HepG2 (cell line): ENCODE data around the gene PPDPF. TPM values are rescaled to one million over a fixed set of nuclear protein-coding genes. Genes with fewer than 3 reads are reported as not detected.

ENCODE experiments used
- ATAC-seq: fragments of 200-7000 bp; cut with Tn5 transposase; 3 replicates; pipeline ENCODE4 v1.9.1; 2020; ENCODE audit warnings: mild to moderate bottlenecking, moderate library complexity
- BruUV-seq: library from RNA; stranded (reverse); fragments of 400-500 nt; replicated peaks from 2 replicates; lab custom pipeline; 2021; lab: Mats Ljungman, UMichigan
- CTCF ChIA-PET: fragments of 300-600 bp; formaldehyde crosslinking; extraction: SDS; loops from one replicate; lab custom pipeline; 2021; ENCODE audit warnings: low total read pairs, inconsistent platforms, low intra/inter-chr PET ratio; lab: Yijun Ruan, JAX
- POLR2A ChIA-PET: fragments of 350-600 bp; sonication (Branson Sonifier 250); formaldehyde crosslinking; loops from one replicate; lab custom pipeline; 2020; ENCODE audit warnings: antibody characterized with exemption, inconsistent platforms; lab: Yijun Ruan, JAX
- DNase-seq: peaks from one replicate; pipeline ENCODE4 v3.0.0-alpha.2; 2015; ENCODE audit warnings: low spot score
- FAIRE-seq: peaks from 3 replicates; lab custom pipeline; 2011; peaks lifted over from hg19 to GRCh38; lab: Jason Lieb, UNC
- H2AFZ ChIP-seq: one replicate; pipeline ENCODE4 v1.6.1; 2011; ENCODE audit warnings: low read length, inconsistent platforms
- H3K27ac ChIP-seq: fragments of 300-600 bp; 3 replicates; pipeline ENCODE4 v1.8.0; 2011; ENCODE audit warnings: mixed run types, mild to moderate bottlenecking, mixed read lengths, low read length, inconsistent platforms; ENCODE audit not compliant: insufficient read depth; ENCODE audit errors: extremely low read length
- H3K27me3 ChIP-seq, 2 experiments: fragments of 200-600 bp in 1 of 2; 2 replicates in 1 of 2; 3 replicates in 1 of 2; pipeline versions ENCODE4 v1.6.0 to v1.8.0; 2011; ENCODE audit warnings: low read length in 2 of 2, mild to moderate bottlenecking in 2 of 2, moderate library complexity in 2 of 2, inconsistent platforms in 1 of 2; ENCODE audit not compliant: insufficient read depth in 2 of 2, control insufficient read depth in 1 of 2
- H3K36me3 ChIP-seq, 2 experiments: fragments of 200-600 bp in 1 of 2; replicated peaks in 1 of 2; 2 replicates in 1 of 2; 3 replicates in 1 of 2; pipeline versions ENCODE4 v1.5.1 to v1.8.0; 2011; ENCODE audit warnings: low read length in 2 of 2, inconsistent platforms in 1 of 2; ENCODE audit not compliant: insufficient read depth in 2 of 2, control insufficient read depth in 1 of 2
- H3K4me1 ChIP-seq: 2 replicates; pipeline ENCODE4 v1.5.1; 2012; ENCODE audit warnings: low read length, inconsistent platforms; ENCODE audit not compliant: insufficient read depth
- H3K4me2 ChIP-seq: 2 replicates; pipeline ENCODE4 v1.6.0; 2011; ENCODE audit warnings: low read depth, low read length, inconsistent platforms
- H3K4me3 ChIP-seq, 3 experiments: fragments of 200-600 bp in 1 of 3; sonication (generic), shearing (Covaris generic) in 1 of 3; replicated peaks in 1 of 3; 2 replicates each; pipeline ENCODE4 v1.5.1; 2011 to 2016; ENCODE audit warnings: low read length in 3 of 3, inconsistent platforms in 2 of 3, low read depth in 2 of 3, mild to moderate bottlenecking in 2 of 3, control low read depth in 1 of 3, mixed read lengths in 1 of 3; ENCODE audit not compliant: insufficient read depth in 1 of 3
- H3K79me2 ChIP-seq: one replicate; pipeline ENCODE4 v1.6.1; 2011; ENCODE audit warnings: low read length, inconsistent platforms; ENCODE audit not compliant: insufficient read depth
- H3K9ac ChIP-seq: 2 replicates; pipeline ENCODE4 v1.6.0; 2011; ENCODE audit warnings: mild to moderate bottlenecking, low read depth, low read length, inconsistent platforms; ENCODE audit not compliant: insufficient read depth
- H3K9me3 ChIP-seq: 2 replicates; pipeline ENCODE4 v1.5.1; 2012; ENCODE audit warnings: mild to moderate bottlenecking, low read length
- H4K20me1 ChIP-seq: 2 replicates; pipeline ENCODE4 v1.6.0; 2011; ENCODE audit warnings: inconsistent platforms, mild to moderate bottlenecking, low read length, moderate library complexity; ENCODE audit not compliant: insufficient read depth
- BHLHE40 ChIP-seq: IDR thresholded peaks from 2 replicates; pipeline ENCODE4 v1.6.1; 2011; ENCODE audit warnings: low read length, improper control_type of control experiment
- CENPT ChIP-seq: sonication (generic); formaldehyde crosslinking; IDR thresholded peaks from 2 replicates; pipeline ENCODE4 v1.8.0; 2022; ENCODE audit warnings: low read depth, mild to moderate bottlenecking, moderate library complexity, missing genetic modification reagents
- HDAC2 ChIP-seq: sonication (generic); formaldehyde crosslinking; IDR thresholded peaks from 2 replicates; pipeline ENCODE4 v1.4.0; 2020; ENCODE audit warnings: missing genetic modification reagents
- HES4 ChIP-seq: sonication (generic); formaldehyde crosslinking; IDR thresholded peaks from 2 replicates; pipeline ENCODE4 v1.9.0; 2021; ENCODE audit warnings: mild to moderate bottlenecking, missing genetic modification reagents, borderline replicate concordance
- HNRNPK ChIP-seq: fragments of 200-400 bp; formaldehyde crosslinking; IDR thresholded peaks from 2 replicates; pipeline ENCODE4 v1.6.1; 2018; ENCODE audit warnings: low read length, low read depth, moderate library complexity, mild to moderate bottlenecking; ENCODE audit not compliant: poor library complexity, severe bottlenecking
- HNRNPLL ChIP-seq: fragments of 200-400 bp; formaldehyde crosslinking; IDR thresholded peaks from 2 replicates; pipeline ENCODE4 v1.6.1; 2017; ENCODE audit warnings: mild to moderate bottlenecking, low read depth, low read length; ENCODE audit not compliant: poor library complexity, severe bottlenecking
- LCORL ChIP-seq, 2 experiments: fragments of 450-650 bp in 1 of 2; sonication (generic) in 1 of 2; formaldehyde crosslinking in 1 of 2; IDR thresholded peaks; 2 replicates each; pipeline versions ENCODE4 v1.5.0 to v1.6.1; 2017 to 2020; ENCODE audit warnings: antibody characterized with exemption in 1 of 2, missing genetic modification reagents in 1 of 2
- REPIN1 ChIP-seq: sonication (generic); formaldehyde crosslinking; IDR thresholded peaks from 2 replicates; pipeline ENCODE4 v1.8.0; 2022; ENCODE audit warnings: missing genetic modification reagents, low read depth, mild to moderate bottlenecking, borderline replicate concordance
- ZBTB40 ChIP-seq, 2 experiments: fragments of 450-650 bp in 1 of 2; sonication (generic) in 1 of 2; formaldehyde crosslinking in 1 of 2; IDR thresholded peaks; 2 replicates each; pipeline versions ENCODE4 v1.6.1 to v1.8.0; 2016 to 2022; ENCODE audit warnings: antibody characterized with exemption in 1 of 2, mild to moderate bottlenecking in 1 of 2, missing genetic modification reagents in 1 of 2
- ZFAT ChIP-seq: sonication (generic); formaldehyde crosslinking; conservative IDR thresholded peaks from 2 replicates; pipeline ENCODE4 v1.8.1; 2023; ENCODE audit warnings: missing genetic modification reagents, inconsistent platforms
- ZNF431 ChIP-seq: sonication (generic); formaldehyde crosslinking; IDR thresholded peaks from 2 replicates; pipeline ENCODE4 v1.9.0; 2022; ENCODE audit warnings: missing genetic modification reagents, low read depth, mild to moderate bottlenecking, borderline replicate concordance
- ZNF691 ChIP-seq: sonication (generic); formaldehyde crosslinking; IDR thresholded peaks from 2 replicates; pipeline ENCODE4 v1.4.0; 2020; ENCODE audit warnings: missing genetic modification reagents, low read depth, mild to moderate bottlenecking, borderline replicate concordance
- ZNF776 ChIP-seq: sonication (generic); formaldehyde crosslinking; IDR thresholded peaks from 2 replicates; pipeline ENCODE4 v1.4.0; 2020; ENCODE audit warnings: mild to moderate bottlenecking, missing genetic modification reagents
- ZNF777 ChIP-seq: sonication (generic); formaldehyde crosslinking; IDR thresholded peaks from 2 replicates; pipeline ENCODE4 v1.4.0; 2020; ENCODE audit warnings: missing genetic modification reagents
- WGBS: methylation state at CpG from one replicate; pipeline ENCODE4 v1.1.6; 2017; ENCODE audit warnings: low lambda C conversion rate; 5-methylcytosine and 5-hydroxymethylcytosine counted together
- in situ Hi-C: cut with HindIII; loops from 2 replicates; pipeline ENCODE4 v1.10.0; 2017; ENCODE audit warnings: low pct_unique_long_range_greater_than_20kb; ENCODE audit not compliant: extremely low pct_ligation_motif_present
- intact Hi-C: fragments of 100-400 bp; cut with micrococcal nuclease; formaldehyde crosslinking; loops from one replicate; pipeline ENCODE4 v1.10.0; 2022; ENCODE audit not compliant: unreplicated experiment
- polyA plus RNA-seq, 8 experiments: library from polyadenylated mRNA; depleted of rRNA in 3 of 8; stranded (reverse) in 7 of 8; unstranded in 1 of 8; fragments of >200 nt; fragmentation: Illumina TruSeq in 4 of 8; extraction: Trizol in 4 of 8; gene quantifications; 2 replicates each; pipeline versions ENCODE4 v1.2.1 to v1.2.3, GENCODE V29; 2011 to 2016; ENCODE audit warnings: low read depth in 4 of 8, missing spikeins in 1 of 8, mixed read lengths in 1 of 8; ENCODE audit not compliant: insufficient read depth in 1 of 8
- total RNA-seq, 5 experiments: library from RNA; depleted of rRNA; stranded (reverse); fragments of >200 nt; fragmentation: Illumina TruSeq; extraction: Trizol; gene quantifications; 2 replicates each; pipeline ENCODE4 v1.2.3, GENCODE V29; 2016; ENCODE audit warnings: low read depth in 1 of 5

The PPDPF gene
- total and polyA plus RNA-seq, 2 of the 13 experiments (the other 11 are each of a cell fraction or from before 2014, with no cell fraction given): 1.8 to 7.0 TPM

DNA sequence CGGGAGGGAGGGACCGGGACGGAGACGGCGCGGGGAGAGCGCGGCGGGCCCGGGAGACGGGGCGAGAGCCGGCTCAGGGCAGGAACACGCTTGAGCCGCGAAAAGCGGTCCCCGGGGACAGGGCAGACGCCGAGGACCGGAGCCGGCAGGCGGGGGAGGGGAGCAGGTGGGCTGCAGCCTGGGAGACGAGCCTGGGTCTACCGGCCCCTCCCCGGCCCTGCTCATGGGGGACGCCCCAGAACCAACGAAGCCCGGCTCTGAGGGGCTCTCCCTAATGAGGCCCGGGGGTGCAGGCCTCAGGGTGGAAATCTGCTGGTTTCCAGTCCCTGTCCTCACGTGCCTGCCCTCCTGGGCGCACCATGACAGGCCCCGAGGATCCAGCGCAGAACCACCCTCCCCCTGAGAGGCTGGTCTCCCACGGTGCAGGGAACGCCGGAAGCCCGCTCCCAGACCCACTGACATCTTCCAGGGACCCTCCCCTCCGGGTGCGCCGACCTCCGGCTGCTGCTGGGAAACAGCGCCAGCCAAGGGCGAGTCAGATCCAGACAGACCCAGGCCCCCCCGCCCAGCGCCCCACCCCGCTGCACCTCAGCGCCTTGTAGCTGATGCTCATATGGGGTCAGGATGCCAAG, 21.1 kb upstream of the PPDPF start:
- CTCF ChIA-PET: no interaction called here
- ATAC-seq (no peak), FAIRE-seq (no peak), DNase-seq (no peak)
- Histone ChIP-seq H3K4me3 (peak overlapping the region in 1 of 3 experiments; percentile 58; a peak in 1 of 6 replicates), H3K9ac (no peak overlapping the region), H3K27me3 (peaks cover 41 to 87% of the 10 kb centered on the region in 2 experiments), H3K27ac (no peak overlapping the region)
- 25% methylated on average over 28 of the region's 48 CpGs for WGBS
- POLR2A ChIA-PET: no interaction called here
- in situ Hi-C loops: no loop called here
- TF ChIP-seq HNRNPK: peak; percentile 70
- TF ChIP-seq REPIN1 (CRISPR knock-in tag): no peak
- TF ChIP-seq ZNF776 (CRISPR knock-in tag): no peak
- peak; percentile 40; the same call in 1 of the 2 replicates for TF ChIP-seq BHLHE40
- no peak for TF ChIP-seq LCORL (IDR thresholded peaks at IDR 0.05)
- no peak for TF ChIP-seq LCORL (CRISPR knock-in tag; IDR thresholded peaks at IDR 0.05)
- no peak for TF ChIP-seq ZNF777 (CRISPR knock-in tag)
- TF ChIP-seq HES4 (CRISPR knock-in tag): no peak
- TF ChIP-seq ZNF691: no peak
- TF ChIP-seq CENPT (CRISPR knock-in tag): no peak
- TF ChIP-seq ZNF431 (CRISPR knock-in tag): no peak
- no peak for TF ChIP-seq ZBTB40 (IDR thresholded peaks at IDR 0.05)
- no peak for TF ChIP-seq ZBTB40 (CRISPR knock-in tag; IDR thresholded peaks at IDR 0.05)
- no peak for TF ChIP-seq HDAC2 (CRISPR knock-in tag)
- peak; percentile 4 for TF ChIP-seq HNRNPLL
- TF ChIP-seq ZFAT (CRISPR knock-in tag): no peak
- TF ChIP-seq, all 625 proteins: peak for 3
- H4K20me1 ChIP-seq: peaks cover 6% of the 10 kb centered on the region; the same call in 1 of the 2 replicates
- no TSS peak for BruUV-seq
- no peaks in the 10 kb centered on the region for H3K79me2 ChIP-seq
- no peak overlapping the region for H2AFZ ChIP-seq
- no peaks in the 10 kb centered on the region for H3K36me3 ChIP-seq
- H3K4me1 ChIP-seq: 0 out of 2 replicates have a peak, but pooled peaks cover 5% of the 10 kb centered on the region
- no peaks in the 10 kb centered on the region for H3K9me3 ChIP-seq
- 0 out of 2 replicates have a peak overlapping the region, but pooled peaks have one; percentile 5 for H3K4me2 ChIP-seq
- intact Hi-C loops: no loop called here
